Endothelial cell of umbilical vein (primary cell): ENCODE results near the gene CTNNB1. TPM values are rescaled to one million over a fixed set of nuclear protein-coding genes. Genes with fewer than 3 reads are reported as not detected.

Experiments used
- BruUV-seq: library from RNA; stranded (reverse); fragments of 400-500 nt; replicated peaks from 2 replicates; lab custom pipeline; 2021; lab: Mats Ljungman, UMichigan
- CTCF ChIA-PET: fragments of 300-600, 350-600 bp; sonication (Branson Sonifier 250); formaldehyde crosslinking; loops from one replicate; lab custom pipeline; 2021; ENCODE audit warnings: antibody characterized with exemption, inconsistent platforms; lab: Charles Lee
- POLR2A ChIA-PET: fragments of 300-600, 350-600 bp; sonication (Branson Sonifier 250); formaldehyde crosslinking; loops from one replicate; lab custom pipeline; 2021; ENCODE audit warnings: antibody characterized with exemption, inconsistent platforms; lab: Charles Lee
- DNase-seq: peaks from one replicate; pipeline ENCODE4 v3.0.0-alpha.2; 2011; ENCODE audit warnings: low read depth, low spot score
- FAIRE-seq: peaks from 2 replicates; lab custom pipeline; 2011; peaks lifted over from hg19 to GRCh38; lab: Jason Lieb, UNC
- H2AFZ ChIP-seq: 2 replicates; pipeline ENCODE4 v1.6.0; 2012; ENCODE audit warnings: low read depth, low read length, control low read depth, inconsistent platforms
- H3K27ac ChIP-seq: 2 replicates; pipeline ENCODE4 v1.5.1; 2011; ENCODE audit warnings: low read depth, mild to moderate bottlenecking, control low read depth, low read length, moderate library complexity; ENCODE audit not compliant: insufficient read depth
- H3K27me3 ChIP-seq, 2 experiments: 2 replicates each; pipeline versions ENCODE4 v1.6.0 to v1.6.1; 2011; ENCODE audit warnings: low read length in 2 of 2, mixed read lengths in 1 of 2; ENCODE audit not compliant: control insufficient read depth in 2 of 2, insufficient read depth in 2 of 2
- H3K36me3 ChIP-seq, 2 experiments: 2 replicates in 1 of 2; 3 replicates in 1 of 2; pipeline ENCODE4 v1.5.1; 2011; ENCODE audit warnings: low read length in 2 of 2, mild to moderate bottlenecking in 1 of 2, moderate library complexity in 1 of 2; ENCODE audit not compliant: control insufficient read depth in 2 of 2, insufficient read depth in 2 of 2; ENCODE audit errors: extremely low read depth in 1 of 2
- H3K4me1 ChIP-seq: 3 replicates; pipeline ENCODE4 v1.5.1; 2011; ENCODE audit warnings: mild to moderate bottlenecking, low read length; ENCODE audit not compliant: control insufficient read depth, insufficient read depth; ENCODE audit errors: extremely low read depth
- H3K4me2 ChIP-seq: 2 replicates; pipeline ENCODE4 v1.6.1; 2011; ENCODE audit warnings: low read length, control low read depth, mixed read lengths; ENCODE audit not compliant: insufficient read depth
- H3K4me3 ChIP-seq, 3 experiments: fragments of 200-600 bp in 1 of 3; sonication (generic), shearing (Covaris generic) in 1 of 3; replicated peaks in 1 of 3; 2 replicates each; pipeline ENCODE4 v1.5.1; 2011 to 2016; ENCODE audit warnings: control low read depth in 3 of 3, low read length in 3 of 3, mild to moderate bottlenecking in 2 of 3, inconsistent platforms in 1 of 3, low read depth in 1 of 3, moderate library complexity in 1 of 3; ENCODE audit not compliant: insufficient read depth in 1 of 3
- H3K79me2 ChIP-seq: 2 replicates; pipeline ENCODE4 v1.6.0; 2012; ENCODE audit warnings: low read length, inconsistent platforms; ENCODE audit not compliant: control insufficient read depth, insufficient read depth
- H3K9ac ChIP-seq: replicated peaks from 2 replicates; pipeline ENCODE3; 2011; ENCODE audit warnings: low read length, control low read depth; ENCODE audit not compliant: insufficient read depth; ENCODE audit errors: extremely low read depth
- H3K9me1 ChIP-seq: replicated peaks from 3 replicates; pipeline ENCODE4 v1.6.0; 2011; ENCODE audit warnings: mild to moderate bottlenecking, low read length; ENCODE audit not compliant: control insufficient read depth, insufficient read depth; ENCODE audit errors: extremely low read depth
- H3K9me3 ChIP-seq: replicated peaks from 2 replicates; pipeline ENCODE4 v1.5.1; 2012; ENCODE audit warnings: low read length, inconsistent platforms; ENCODE audit not compliant: control insufficient read depth, insufficient read depth
- H4K20me1 ChIP-seq: replicated peaks from 2 replicates; pipeline ENCODE3; 2011; ENCODE audit warnings: mild to moderate bottlenecking, low read length; ENCODE audit not compliant: control insufficient read depth, insufficient read depth; ENCODE audit errors: extremely low read depth
- FOS ChIP-seq: IDR thresholded peaks from 2 replicates; pipeline ENCODE4 v1.6.1; 2011; ENCODE audit warnings: mild to moderate bottlenecking, low read length, moderate library complexity, borderline replicate concordance; ENCODE audit not compliant: insufficient read depth
- GATA2 ChIP-seq: IDR thresholded peaks from 2 replicates; pipeline ENCODE4 v1.7.0; 2011; ENCODE audit warnings: low read depth, mild to moderate bottlenecking, moderate library complexity, mixed read lengths, low read length; ENCODE audit not compliant: insufficient read length, insufficient read depth
- JUN ChIP-seq: IDR thresholded peaks from 2 replicates; pipeline ENCODE4 v1.6.1; 2011; ENCODE audit warnings: borderline replicate concordance, low read depth; ENCODE audit not compliant: insufficient read length, insufficient read depth
- MYC ChIP-seq: IDR thresholded peaks from one replicate; pipeline ENCODE4 v1.6.1; 2011; ENCODE audit warnings: mild to moderate bottlenecking, low read depth, low read length
- POLR2A ChIP-seq: IDR thresholded peaks from 2 replicates; pipeline ENCODE4 v1.6.1; 2012; ENCODE audit warnings: low read depth, mild to moderate bottlenecking, control low read depth, low read length
- POLR2AphosphoS5 ChIP-seq: IDR thresholded peaks from 2 replicates; pipeline ENCODE4 v1.6.1; 2012; ENCODE audit warnings: low read depth, mild to moderate bottlenecking, control low read depth, low read length, moderate library complexity; ENCODE audit not compliant: insufficient read depth
- dilution Hi-C: fragments of 300-500 bp; cut with MboI; formaldehyde crosslinking; loops from one replicate; pipeline ENCODE4 v1.15.0; 2019; ENCODE audit warnings: low sequenced_read_pairs; ENCODE audit not compliant: extremely low pct_ligation_motif_present
- intact Hi-C: fragments of 100-400 bp; cut with micrococcal nuclease; formaldehyde crosslinking; loops from one replicate; pipeline ENCODE4 v1.10.0; 2022
- polyA plus RNA-seq, 4 experiments: library from polyadenylated mRNA; depleted of rRNA in 3 of 4; stranded (reverse) in 3 of 4; unstranded in 1 of 4; fragments of >200 nt; gene quantifications; 2 replicates each; pipeline versions ENCODE4 v1.2.1 to v1.2.3, GENCODE V29; 2011 to 2012; ENCODE audit warnings: missing spikeins in 1 of 4
- total RNA-seq: library from RNA; stranded (reverse); gene quantifications from 2 replicates; pipeline ENCODE4 v1.2.3, GENCODE V29; 2021
- TF ChIP-seq, protein P1 (sequence below), 2 donors: IDR thresholded peaks; 1 replicate in 1 of 2; 2 replicates in 1 of 2; pipeline ENCODE4 v1.5.1; 2011; ENCODE audit warnings: low read length in 2 of 2, mild to moderate bottlenecking in 2 of 2, moderate library complexity in 2 of 2, control low read depth in 1 of 2, inconsistent platforms in 1 of 2, low read depth in 1 of 2; ENCODE audit not compliant: insufficient read depth in 1 of 2; ENCODE audit errors: extremely low read depth in 1 of 2

The CTNNB1 gene
- total and polyA plus RNA-seq, 2 donors (not counting 3 experiments of a cell fraction or from before 2014, with no cell fraction given), result 513 to 906 TPM

DNA sequence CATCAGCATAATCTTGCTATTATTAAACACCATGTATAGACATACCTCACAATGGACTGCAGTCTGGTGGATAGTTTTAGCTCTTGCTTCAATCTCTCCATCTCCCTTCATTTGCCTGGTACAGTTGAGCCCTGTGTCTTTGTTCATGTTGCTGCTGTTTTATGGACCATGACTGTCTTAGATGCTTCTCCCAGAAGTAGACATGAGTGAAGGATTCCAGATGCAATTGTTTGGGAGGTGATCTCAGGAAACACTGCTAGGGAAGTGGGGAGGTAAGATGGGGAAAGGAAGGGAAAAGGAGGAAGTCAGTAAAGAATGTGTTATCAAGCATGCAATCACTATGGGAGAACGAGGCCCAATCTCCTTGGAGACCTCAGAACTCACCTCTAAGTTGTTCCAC, 36.3 kb upstream of the CTNNB1 start:
- Histone ChIP-seq H3K79me2 (no peaks in the 10 kb centered on the region), H3K4me3 (no peak overlapping the region), H3K36me3 (no peaks in the 10 kb centered on the region), H3K9me3 (no peaks in the 10 kb centered on the region), H3K9ac (no peak overlapping the region), H3K27ac (no peak overlapping the region), H4K20me1 (no peaks in the 10 kb centered on the region), H3K4me1 (peaks cover 5% of the 10 kb centered on the region), H3K27me3 (peaks cover 3% of the 10 kb centered on the region in 2 experiments), H3K9me1 (no peaks in the 10 kb centered on the region), H3K4me2 (no peak overlapping the region), H2AFZ (no peak overlapping the region)
- dilution Hi-C loops, result no loop called here
- ChIA-PET CTCF (no interaction called here), POLR2A (no interaction called here)
- DNase-seq (no peak), FAIRE-seq (no peak)
- intact Hi-C loops, result no loop called here
- no peak for TF ChIP-seq MYC
- TF ChIP-seq FOS, result no peak
- TF ChIP-seq, protein P1, sequence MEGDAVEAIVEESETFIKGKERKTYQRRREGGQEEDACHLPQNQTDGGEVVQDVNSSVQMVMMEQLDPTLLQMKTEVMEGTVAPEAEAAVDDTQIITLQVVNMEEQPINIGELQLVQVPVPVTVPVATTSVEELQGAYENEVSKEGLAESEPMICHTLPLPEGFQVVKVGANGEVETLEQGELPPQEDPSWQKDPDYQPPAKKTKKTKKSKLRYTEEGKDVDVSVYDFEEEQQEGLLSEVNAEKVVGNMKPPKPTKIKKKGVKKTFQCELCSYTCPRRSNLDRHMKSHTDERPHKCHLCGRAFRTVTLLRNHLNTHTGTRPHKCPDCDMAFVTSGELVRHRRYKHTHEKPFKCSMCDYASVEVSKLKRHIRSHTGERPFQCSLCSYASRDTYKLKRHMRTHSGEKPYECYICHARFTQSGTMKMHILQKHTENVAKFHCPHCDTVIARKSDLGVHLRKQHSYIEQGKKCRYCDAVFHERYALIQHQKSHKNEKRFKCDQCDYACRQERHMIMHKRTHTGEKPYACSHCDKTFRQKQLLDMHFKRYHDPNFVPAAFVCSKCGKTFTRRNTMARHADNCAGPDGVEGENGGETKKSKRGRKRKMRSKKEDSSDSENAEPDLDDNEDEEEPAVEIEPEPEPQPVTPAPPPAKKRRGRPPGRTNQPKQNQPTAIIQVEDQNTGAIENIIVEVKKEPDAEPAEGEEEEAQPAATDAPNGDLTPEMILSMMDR (IDR thresholded peaks at IDR 0.05; ENCODE audit: extremely low read depth in 1 of 2, insufficient read depth in 1 of 2, low read depth in 1 of 2, low read length in 2 of 2), result no peak
- TF ChIP-seq POLR2AphosphoS5, result no peak
- TF ChIP-seq JUN, result no peak
- no peak for TF ChIP-seq GATA2
- no peak for TF ChIP-seq POLR2A
- no TSS peak for BruUV-seq
